ENCODE results near the gene NPM3. TPM values are rescaled to one million over a fixed set of nuclear protein-coding genes. Genes with fewer than 3 reads are reported as not detected.
A peak's percentile ranks its signal among the peaks of the same experiment; 100 is the strongest.

Gene NPM3
- total and polyA plus RNA-seq, 2 donors, result 30.6 to 36.8 TPM

GRCh38 chr10:101775273-101776160 lies 7.7 kb downstream of the NPM3 start, which contains the start of gene FGF8:
FGF8 (minus strand) TSS chr10:101776114; CDS start chr10:101775900, 214 bp downstream.
- WGBS, result 2% methylated on average over 98 of the region's 98 CpGs
- Histone ChIP-seq H3K4me1 (ENCODE audit: insufficient read depth) (no peaks in the 10 kb centered on the region), H3K4me3 (ENCODE audit: low read depth, low read length) (peak within 1 kb of the TSS; percentile 24), H3K27ac (ENCODE audit: low read depth) (no peak within 1 kb of the TSS), H3K36me3 (ENCODE audit: insufficient read depth) (no peaks in the 10 kb centered on the region)
- DNase-seq (ENCODE audit: extremely low spot score), result no peak

DNA sequence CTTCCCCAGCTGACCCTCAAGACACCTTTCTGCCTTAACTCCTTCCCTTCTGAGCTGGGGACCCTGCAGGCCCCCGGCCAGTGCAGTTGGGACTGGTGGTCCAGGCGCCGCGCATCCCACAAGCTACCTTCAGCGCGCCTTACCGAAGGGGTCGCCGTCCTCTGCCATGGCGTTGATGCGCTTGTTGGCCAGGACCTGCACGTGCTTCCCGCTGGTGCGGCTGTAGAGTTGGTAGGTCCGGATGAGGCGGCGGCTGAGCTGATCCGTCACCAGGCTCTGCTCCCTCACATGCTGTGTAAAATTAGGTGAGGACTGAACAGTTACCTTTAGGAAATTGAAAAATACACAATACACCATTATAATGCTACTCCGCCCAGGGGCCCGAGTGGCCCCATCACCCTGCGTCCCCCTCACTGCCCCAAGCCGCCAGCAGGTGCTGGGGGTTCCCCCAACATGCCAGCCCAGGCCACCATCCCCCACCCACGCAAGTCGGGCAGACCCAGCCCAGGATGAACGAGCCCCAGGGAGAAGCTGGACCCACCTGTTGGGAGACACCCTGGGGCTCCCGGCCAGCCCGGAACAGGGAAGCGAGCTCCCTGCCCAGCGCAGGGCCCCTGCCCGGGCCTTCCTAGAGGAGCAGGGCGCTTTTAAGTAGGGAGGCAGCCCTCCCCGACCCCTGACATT lies 8.5 kb downstream of the NPM3 start:
- no peak overlapping the region for H3K4me3 ChIP-seq (ENCODE audit: low read depth, low read length)
- WGBS, result 6% methylated on average over 32 of the region's 32 CpGs
- no peak for DNase-seq (ENCODE audit: extremely low spot score)

DNA sequence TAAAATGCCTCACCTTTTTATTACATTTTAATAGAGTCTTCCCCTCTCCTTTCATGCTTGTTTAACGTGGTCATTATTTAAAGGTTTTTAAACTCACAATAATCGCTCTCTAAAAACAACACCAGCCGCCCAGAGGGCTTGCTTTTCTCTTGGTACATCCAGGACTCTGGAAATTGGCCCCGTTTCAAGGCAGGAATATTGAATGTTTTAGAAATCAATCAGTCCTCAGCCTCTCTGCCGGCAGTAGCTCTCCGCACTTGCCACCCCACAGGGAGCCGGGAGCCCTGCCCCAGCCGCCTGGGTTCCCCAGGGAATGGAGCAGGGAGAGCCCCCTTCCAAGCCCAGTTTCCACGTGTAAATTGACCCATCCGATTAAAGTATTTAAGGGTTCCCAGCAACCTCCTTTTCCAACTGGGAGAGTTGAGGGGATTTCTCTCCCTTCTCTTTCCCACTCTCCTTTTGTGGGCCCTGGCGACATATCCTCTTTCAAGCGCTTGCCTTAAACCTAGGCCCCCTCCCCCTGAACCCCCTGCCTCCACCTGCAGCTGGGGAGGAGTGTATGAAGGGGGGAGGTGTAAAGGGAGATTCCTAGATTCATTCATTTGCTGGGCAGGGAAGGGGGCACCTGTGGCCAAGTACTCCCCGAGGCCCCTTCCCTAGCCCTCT lies 9.2 kb downstream of the NPM3 start:
- H3K27ac ChIP-seq (ENCODE audit: low read depth), result no peak overlapping the region
- H3K4me1 ChIP-seq (ENCODE audit: insufficient read depth), result no peaks in the 10 kb centered on the region
- no peaks in the 10 kb centered on the region for H3K36me3 ChIP-seq (ENCODE audit: insufficient read depth)
- no peak for DNase-seq (ENCODE audit: extremely low spot score)
- no peak overlapping the region for H3K4me3 ChIP-seq (ENCODE audit: low read depth, low read length)
- 15% methylated on average over 13 of the region's 13 CpGs for WGBS

More for the DNA sequence above, 8.5 kb downstream of the NPM3 start:
- no peak overlapping the region for H3K27ac ChIP-seq (ENCODE audit: low read depth)
- H3K4me1 ChIP-seq (ENCODE audit: insufficient read depth), result no peaks in the 10 kb centered on the region
- H3K36me3 ChIP-seq (ENCODE audit: insufficient read depth), result no peaks in the 10 kb centered on the region

DNA sequence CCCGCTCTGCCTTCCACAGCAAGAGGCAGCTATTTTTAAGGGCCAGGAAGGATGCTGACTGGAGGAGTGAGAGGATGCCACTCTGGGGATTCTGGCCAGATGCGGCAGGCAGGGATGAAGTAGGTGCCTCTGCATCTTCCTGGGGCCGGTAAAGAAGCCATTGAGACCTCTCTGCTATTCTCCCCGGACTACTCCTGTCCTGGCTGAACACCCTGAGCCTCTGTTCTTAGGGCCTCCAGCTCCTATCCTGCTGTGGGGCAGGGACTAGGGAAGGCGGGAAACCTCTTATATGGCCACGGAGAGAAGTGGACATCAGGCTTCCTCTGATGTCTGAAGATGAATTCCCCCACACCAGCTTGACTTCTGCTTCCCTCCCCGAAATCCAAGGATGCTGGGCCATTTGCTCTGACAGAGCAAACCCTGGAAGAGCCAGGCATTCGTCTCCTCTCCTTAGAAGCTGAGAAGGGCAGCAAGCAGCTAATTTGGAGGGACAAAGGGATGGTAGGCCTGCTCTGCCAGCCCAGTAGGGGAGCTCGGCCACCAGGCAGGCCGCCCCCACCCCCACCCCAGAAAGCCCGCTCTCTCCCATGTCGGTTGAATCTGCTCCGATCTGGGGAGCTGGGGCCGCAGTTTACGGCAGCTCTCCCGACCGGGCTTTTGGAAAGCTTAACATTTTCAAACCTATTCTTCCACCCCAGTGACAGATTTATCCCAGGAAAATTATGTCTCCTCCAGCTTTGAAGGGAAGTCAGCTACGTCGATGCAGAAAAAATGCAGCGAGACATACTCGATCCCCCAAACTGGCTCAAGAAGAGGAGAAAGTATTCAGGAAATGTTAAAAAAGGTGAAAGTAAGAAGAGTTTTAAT lies 10.1 kb downstream of the NPM3 start:
- no peak for DNase-seq (ENCODE audit: extremely low spot score)
- Histone ChIP-seq H3K36me3 (ENCODE audit: insufficient read depth) (no peaks in the 10 kb centered on the region), H3K27ac (ENCODE audit: low read depth) (no peak overlapping the region), H3K4me1 (ENCODE audit: insufficient read depth) (no peaks in the 10 kb centered on the region), H3K4me3 (ENCODE audit: low read depth, low read length) (no peak overlapping the region)
- 19% methylated on average over 21 of the region's 21 CpGs for WGBS

DNA sequence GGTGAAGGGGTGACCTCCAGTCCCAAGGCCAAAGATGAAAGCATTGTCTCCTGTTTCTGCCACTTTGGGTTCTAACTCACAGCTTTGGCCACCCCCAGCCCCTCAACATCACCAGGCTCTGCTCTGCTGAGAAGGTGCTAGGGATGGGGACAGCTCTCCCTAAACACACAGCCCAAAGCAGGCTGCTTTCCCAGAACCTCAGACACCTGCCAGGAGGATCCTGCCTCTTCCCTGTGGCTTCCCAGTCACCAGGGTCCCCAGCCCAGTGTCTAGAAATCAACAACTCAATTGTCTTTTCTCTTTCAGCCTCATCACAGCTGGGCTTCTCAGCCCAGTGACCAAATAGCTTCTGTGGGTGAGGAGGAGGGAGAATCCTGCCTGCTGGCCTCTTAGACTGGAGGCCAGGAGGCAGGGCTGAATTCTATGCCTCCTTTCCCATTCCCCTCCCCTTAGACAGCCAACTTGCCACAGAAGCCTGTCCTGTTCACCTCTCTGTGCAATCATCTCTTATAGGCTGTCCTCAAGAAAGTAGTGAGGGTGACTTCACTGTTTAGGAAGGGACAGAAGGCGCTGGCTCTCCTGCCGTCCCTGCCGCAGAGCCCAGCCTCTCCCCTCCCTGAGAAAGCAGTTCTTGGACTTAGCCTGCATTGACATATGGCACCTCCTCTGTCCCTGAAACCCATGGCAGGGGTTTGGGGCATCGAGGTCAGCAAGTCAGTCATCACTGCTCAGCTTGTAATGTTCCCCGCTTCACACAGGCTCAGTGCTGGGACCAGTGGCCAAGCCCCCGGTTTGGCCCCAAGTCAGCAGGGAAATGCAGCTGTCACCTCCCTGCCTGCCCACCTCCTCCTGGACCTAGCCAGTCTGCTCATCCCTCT lies 11.0 kb downstream of the NPM3 start:
- Histone ChIP-seq H3K36me3 (ENCODE audit: insufficient read depth) (no peaks in the 10 kb centered on the region), H3K4me3 (ENCODE audit: low read depth, low read length) (no peak overlapping the region), H3K4me1 (ENCODE audit: insufficient read depth) (no peaks in the 10 kb centered on the region), H3K27ac (ENCODE audit: low read depth) (no peak overlapping the region)
- DNase-seq (ENCODE audit: extremely low spot score), result no peak
- 63% methylated on average over 6 of the region's 6 CpGs for WGBS

GRCh38 chr10:101771380-101771779 lies 11.9 kb downstream of the NPM3 start:
- DNase-seq (ENCODE audit: extremely low spot score), result no peak
- no peak overlapping the region for H3K4me3 ChIP-seq (ENCODE audit: low read depth, low read length)
- 88% methylated on average over 10 of the region's 10 CpGs for WGBS
- no peak overlapping the region for H3K27ac ChIP-seq (ENCODE audit: low read depth)
- H3K36me3 ChIP-seq (ENCODE audit: insufficient read depth), result no peaks in the 10 kb centered on the region
- H3K4me1 ChIP-seq (ENCODE audit: insufficient read depth), result no peaks in the 10 kb centered on the region

DNA sequence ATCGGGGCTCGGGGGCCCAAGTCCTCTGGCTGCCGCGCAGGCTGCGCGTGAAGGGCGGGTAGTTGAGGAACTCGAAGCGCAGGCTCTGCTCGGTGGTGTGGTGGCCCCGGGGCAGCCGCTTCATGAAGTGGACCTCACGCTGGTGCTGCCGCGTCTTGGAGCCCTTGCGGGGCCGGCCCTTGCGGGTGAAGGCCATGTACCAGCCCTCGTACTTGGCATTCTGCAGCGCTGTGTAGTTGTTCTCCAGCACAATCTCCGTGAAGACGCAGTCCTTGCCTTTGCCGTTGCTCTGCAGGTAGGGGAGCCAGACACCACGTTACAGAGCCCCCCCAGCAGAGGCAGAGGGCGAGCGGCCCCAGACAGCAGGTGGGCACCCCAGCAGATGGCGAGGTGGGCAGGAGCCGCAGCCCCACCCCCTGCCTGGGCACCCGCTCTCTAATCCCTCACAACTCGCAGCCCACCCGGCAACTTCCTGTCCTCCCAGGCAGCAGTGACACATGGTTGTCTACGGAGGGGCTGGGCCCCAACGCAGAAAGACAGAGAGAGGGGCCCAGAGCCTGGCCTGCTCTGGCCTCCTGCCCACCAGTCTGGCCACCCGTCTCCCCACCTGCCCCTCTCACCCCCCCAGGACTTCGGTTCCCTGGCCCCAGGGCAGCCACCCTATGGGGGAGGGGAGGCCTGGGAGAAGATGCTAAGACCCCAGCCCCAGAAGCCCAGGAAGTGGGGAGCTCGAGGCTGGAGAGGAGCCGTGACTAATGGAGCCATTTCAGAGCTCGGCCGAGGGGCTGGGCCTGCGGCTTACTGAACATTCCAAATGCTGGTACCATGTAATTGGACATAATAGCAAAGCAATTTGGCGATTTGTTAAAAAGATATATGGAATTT lies 12.7 kb downstream of the NPM3 start:
- Histone ChIP-seq H3K4me1 (ENCODE audit: insufficient read depth) (no peaks in the 10 kb centered on the region), H3K4me3 (ENCODE audit: low read depth, low read length) (no peak overlapping the region), H3K27ac (ENCODE audit: low read depth) (no peak overlapping the region), H3K36me3 (ENCODE audit: insufficient read depth) (no peaks in the 10 kb centered on the region)
- 69% methylated on average over 41 of the region's 41 CpGs for WGBS
- DNase-seq (ENCODE audit: extremely low spot score), result no peak

GRCh38 chr10:101769541-101770180 lies 13.6 kb downstream of the NPM3 start:
- no peaks in the 10 kb centered on the region for H3K36me3 ChIP-seq (ENCODE audit: insufficient read depth)
- H3K4me1 ChIP-seq (ENCODE audit: insufficient read depth), result no peaks in the 10 kb centered on the region
- WGBS, result 81% methylated on average over 5 of the region's 5 CpGs
- no peak overlapping the region for H3K4me3 ChIP-seq (ENCODE audit: low read depth, low read length)
- no peak overlapping the region for H3K27ac ChIP-seq (ENCODE audit: low read depth)
- no peak for DNase-seq (ENCODE audit: extremely low spot score)

DNA sequence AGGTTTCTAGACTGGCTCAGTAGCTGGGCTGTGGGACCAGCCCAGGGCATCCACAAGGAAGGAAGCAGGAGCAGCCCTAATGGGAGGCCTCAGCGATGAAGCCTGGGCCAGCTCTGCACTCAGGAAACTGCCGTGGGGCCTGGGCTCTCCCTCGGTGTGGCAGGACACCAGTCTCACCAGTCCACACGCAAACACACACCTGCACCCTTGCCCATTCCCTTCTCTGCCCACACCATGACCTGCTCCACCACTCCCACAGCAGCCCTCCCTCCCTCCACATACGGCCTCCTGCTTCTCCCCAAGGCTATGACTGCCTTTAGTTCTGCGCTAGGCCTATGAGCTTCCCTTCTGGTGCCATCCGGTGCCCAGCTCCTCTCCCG lies 14.5 kb downstream of the NPM3 start:
- no peak for DNase-seq (ENCODE audit: extremely low spot score)
- Histone ChIP-seq H3K36me3 (ENCODE audit: insufficient read depth) (no peaks in the 10 kb centered on the region), H3K4me3 (ENCODE audit: low read depth, low read length) (no peak overlapping the region), H3K4me1 (ENCODE audit: insufficient read depth) (no peaks in the 10 kb centered on the region), H3K27ac (ENCODE audit: low read depth) (no peak overlapping the region)
- 79% methylated on average over 8 of the region's 8 CpGs for WGBS

- no peak for DNase-seq (ENCODE audit: extremely low spot score)
- Histone ChIP-seq H3K4me1 (ENCODE audit: insufficient read depth) (no peaks in the 10 kb centered on the region), H3K4me3 (ENCODE audit: low read depth, low read length) (no peak overlapping the region), H3K36me3 (ENCODE audit: insufficient read depth) (no peaks in the 10 kb centered on the region), H3K27ac (ENCODE audit: low read depth) (no peak overlapping the region)
- WGBS, result 47% methylated on average over 14 of the region's 14 CpGs
Observed at GRCh38 chr10:101767966-101768790, 15.1 kb downstream of the NPM3 start.

- 34% methylated on average over 6 of the region's 6 CpGs for WGBS
- Histone ChIP-seq H3K36me3 (ENCODE audit: insufficient read depth) (no peaks in the 10 kb centered on the region), H3K4me3 (ENCODE audit: low read depth, low read length) (no peak overlapping the region), H3K27ac (ENCODE audit: low read depth) (no peak overlapping the region), H3K4me1 (ENCODE audit: insufficient read depth) (no peaks in the 10 kb centered on the region)
- DNase-seq (ENCODE audit: extremely low spot score), result no peak
Observed at GRCh38 chr10:101767600-101767945, 15.7 kb downstream of the NPM3 start.
